HEK293 (cell line): ENCODE results near the gene KDSR.

ENCODE experiments used
- MYNN ChIP-seq: fragments of 450-650 bp; formaldehyde crosslinking; IDR thresholded peaks from 2 replicates; pipeline ENCODE4 v1.5.1; 2016; ENCODE audit warnings: missing biosample characterization, missing genetic modification characterization, borderline replicate concordance
- RBAK ChIP-seq: fragments of 450-650 bp; formaldehyde crosslinking; IDR thresholded peaks from 2 replicates; pipeline ENCODE4 v1.5.1; 2016; ENCODE audit warnings: missing biosample characterization, missing genetic modification characterization
- SETDB1 ChIP-seq: IDR thresholded peaks from one replicate; pipeline ENCODE4 v1.6.1; 2017; ENCODE audit warnings: mild to moderate bottlenecking, low read length, moderate library complexity, mixed read lengths; ENCODE audit not compliant: insufficient read length
- YY1 ChIP-seq: fragments of 450-650 bp; formaldehyde crosslinking; IDR thresholded peaks from 2 replicates; pipeline ENCODE4 v1.5.1; 2018; ENCODE audit warnings: missing biosample characterization, missing genetic modification characterization
- TF ChIP-seq, protein P1 (sequence below): fragments of 450-650 bp; formaldehyde crosslinking; IDR thresholded peaks from 2 replicates; pipeline ENCODE4 v1.5.1; 2016; ENCODE audit warnings: missing biosample characterization, missing genetic modification characterization

DNA sequence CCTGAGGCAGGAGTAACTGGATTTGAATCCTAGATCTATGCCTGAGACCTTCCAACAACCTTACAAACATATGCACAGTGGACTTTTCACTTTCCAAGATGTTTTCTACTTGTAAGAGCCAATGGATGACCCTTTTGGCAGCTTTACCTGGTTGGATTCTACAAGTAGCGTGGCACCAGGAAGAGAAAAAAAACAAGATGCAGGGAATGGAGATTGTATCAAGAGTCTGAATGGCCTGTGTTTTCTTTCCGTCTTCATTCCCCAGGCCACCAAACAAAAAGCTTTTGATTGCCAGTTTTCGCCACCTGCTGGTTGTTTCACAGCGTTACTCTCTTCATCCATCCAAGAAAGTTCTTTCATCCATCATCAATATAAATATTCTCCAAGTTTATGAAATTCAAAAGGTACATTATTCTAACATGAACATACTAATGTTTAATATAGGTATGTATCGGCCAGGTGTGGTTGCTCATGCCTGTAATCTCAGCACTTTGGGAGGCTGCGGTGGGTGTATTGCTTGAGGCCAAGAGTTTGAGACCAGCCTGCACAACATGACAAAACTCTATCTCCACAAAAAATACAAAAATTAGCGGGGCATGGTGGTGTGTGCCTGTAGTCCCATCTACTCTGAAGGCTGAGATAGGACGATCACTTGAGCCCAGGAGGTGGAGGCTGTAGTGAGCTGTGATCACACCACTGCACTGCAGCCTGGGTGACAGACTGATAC, 43.9 kb downstream of the KDSR start:
- TF ChIP-seq YY1 (tag by site-specific recombination) (no peak), RBAK (no peak), MYNN (tag by site-specific recombination) (no peak), SETDB1 (no peak)
- TF ChIP-seq, protein P1, sequence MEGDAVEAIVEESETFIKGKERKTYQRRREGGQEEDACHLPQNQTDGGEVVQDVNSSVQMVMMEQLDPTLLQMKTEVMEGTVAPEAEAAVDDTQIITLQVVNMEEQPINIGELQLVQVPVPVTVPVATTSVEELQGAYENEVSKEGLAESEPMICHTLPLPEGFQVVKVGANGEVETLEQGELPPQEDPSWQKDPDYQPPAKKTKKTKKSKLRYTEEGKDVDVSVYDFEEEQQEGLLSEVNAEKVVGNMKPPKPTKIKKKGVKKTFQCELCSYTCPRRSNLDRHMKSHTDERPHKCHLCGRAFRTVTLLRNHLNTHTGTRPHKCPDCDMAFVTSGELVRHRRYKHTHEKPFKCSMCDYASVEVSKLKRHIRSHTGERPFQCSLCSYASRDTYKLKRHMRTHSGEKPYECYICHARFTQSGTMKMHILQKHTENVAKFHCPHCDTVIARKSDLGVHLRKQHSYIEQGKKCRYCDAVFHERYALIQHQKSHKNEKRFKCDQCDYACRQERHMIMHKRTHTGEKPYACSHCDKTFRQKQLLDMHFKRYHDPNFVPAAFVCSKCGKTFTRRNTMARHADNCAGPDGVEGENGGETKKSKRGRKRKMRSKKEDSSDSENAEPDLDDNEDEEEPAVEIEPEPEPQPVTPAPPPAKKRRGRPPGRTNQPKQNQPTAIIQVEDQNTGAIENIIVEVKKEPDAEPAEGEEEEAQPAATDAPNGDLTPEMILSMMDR (tag by site-specific recombination): peak; percentile 47
